ENCODE results near the gene OR7D2.
"Not testable (repeated sequence)": the region's sequence is repeated elsewhere in the genome, so short reads cannot be mapped to it uniquely, and the experiment has no call there.

Gene OR7D2

DNA sequence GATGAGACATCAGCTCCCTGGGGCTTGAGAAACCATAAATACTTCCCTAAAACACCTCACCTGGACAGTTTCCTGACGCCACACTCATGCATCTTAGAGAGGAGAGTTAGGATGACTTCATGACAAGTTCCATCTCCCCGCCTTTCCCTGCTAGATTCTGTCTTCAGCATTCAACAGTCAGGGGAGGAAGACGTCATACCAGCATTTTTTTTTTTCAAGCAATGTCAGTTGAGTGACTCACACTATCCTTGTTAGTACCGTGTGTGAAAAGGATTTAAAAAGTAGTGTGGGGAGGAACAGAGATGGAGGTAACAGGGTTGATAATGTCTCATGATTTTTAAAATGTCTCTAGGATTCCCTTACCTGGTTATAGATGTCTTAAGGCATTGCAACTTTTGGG, at the start of gene OR7D2:
Gene OR7D2 (plus strand): TSS at position 79 of the 400 bp plus-strand sequence. CDS start 6,803 bp downstream, outside the sequence.
- no peak for DNase-seq

DNA sequence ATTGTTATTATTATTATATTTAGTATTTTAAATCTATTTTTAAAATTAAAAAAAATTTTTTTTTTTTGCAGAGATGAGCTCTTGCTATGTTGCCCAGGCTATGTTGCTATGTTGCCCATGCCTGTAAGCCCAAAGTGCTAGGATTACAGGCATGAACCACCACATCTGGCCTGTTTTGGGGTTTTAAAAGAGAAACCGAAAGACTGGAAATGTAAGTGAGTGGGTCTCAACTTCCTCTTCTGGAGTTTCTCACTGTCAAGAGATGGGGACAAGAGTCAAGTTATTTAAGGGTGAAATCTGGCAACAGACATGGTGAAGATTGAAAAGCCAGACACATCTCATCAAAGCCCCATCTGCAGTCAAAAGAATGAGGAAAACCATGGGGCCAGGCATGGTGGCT, 47.8 kb upstream of the OR7D2 start:
- no peak for DNase-seq

DNA sequence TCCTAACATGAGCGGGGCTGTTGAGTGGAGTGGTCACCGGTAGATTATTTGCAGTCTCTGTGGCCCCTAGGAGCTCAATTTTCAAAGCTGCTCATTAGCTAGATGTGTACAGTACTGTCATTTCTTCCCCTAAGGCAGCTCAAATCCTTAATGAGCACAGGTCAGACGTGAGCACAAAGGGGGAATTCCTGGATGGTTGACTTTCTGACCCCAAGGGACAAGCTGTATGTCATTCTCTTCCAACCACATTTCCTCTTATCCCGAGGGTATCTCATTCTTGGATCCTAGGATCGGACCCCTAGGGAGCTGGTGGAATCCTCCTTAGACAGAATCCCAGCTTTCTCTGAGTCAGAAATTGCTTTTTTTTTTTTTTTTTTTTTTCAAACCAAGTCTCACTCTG, 46.4 kb upstream of the OR7D2 start:
- no peak for DNase-seq

DNA sequence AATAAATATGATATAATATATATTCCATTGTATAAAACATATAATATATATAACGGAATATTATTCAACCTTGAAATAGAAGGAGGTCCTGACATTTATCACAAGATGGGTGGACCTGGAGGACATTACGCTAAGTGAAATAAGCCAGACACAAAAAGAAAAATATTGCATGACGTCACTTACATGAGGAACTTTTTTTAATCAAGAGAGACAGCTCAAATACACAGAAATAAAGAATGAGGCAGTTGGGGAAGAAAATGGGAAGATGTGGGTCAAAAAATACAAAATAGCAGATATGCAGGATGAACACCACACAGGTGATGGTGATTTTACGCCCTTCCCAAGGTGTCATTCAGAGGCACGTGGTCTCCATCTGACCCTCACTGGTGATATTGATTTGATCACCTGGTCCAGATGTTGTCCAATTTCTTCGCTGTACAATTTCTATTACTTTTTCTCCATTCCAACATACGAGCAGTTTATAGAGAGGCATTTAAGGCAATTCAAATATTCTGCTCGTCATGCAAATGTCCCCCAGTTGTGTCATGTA, 39.1 kb upstream of the OR7D2 start:
- DNase-seq, result no peak

DNA sequence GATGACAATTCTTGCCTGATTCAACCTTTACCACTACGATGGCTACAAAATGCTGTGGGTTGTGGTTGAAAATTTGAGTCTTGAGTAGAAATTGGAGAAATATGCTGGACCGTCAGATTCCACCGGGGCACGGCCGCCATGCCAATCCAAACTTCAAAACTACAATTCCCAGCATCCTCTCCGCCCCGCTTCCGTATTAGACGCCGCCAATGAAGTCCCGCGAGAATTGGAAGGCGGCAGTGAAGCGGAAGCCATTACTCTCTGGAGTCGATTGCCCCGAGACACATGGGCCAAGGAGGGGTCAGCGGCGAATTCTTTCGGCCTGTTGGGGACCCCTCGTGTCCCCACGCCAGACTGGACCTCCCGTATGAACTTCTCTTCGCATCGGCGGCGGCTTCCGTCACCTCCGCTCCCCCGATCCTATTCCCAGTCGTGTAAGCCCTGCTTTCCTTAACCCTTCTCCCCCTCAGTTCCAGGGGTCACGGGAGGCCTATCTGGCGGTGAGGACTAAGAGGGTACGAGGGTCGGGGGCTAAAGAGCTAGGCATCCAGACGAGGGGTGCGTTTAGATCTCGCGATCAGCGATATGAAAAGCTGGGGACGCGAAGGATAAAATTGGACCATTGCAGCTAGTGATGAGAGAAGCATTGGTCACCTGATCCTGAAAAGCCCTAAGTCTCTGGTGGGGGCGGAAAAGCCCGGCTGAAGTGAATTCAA, 38.5 kb upstream of the OR7D2 start, which contains the start of gene ZNF317:
Gene ZNF317 (plus strand): TSS at position 239 of the 716 bp plus-strand sequence. CDS start 15,620 bp downstream, outside the sequence.
- DNase-seq, result peak; percentile 45

DNA sequence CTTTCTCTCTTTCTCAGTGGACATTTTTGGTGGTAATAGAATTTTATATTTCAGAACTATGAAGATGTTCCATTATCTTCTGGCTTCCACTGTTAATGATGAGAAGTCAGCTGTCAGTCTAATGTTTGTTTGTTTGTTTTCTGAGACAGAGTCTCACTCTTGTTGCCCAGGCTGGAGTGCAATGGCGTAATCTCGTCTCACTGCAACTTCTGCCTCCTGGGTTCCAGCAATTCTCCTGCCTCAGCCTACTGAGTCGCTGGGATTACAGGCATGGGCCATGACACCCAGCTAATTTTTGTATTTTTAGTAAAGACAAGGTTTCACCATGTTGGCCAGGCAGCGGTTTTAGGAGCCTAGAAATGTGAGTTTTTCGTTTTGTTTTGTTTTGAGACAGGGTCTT, 33.9 kb upstream of the OR7D2 start:
- DNase-seq, result no peak

DNA sequence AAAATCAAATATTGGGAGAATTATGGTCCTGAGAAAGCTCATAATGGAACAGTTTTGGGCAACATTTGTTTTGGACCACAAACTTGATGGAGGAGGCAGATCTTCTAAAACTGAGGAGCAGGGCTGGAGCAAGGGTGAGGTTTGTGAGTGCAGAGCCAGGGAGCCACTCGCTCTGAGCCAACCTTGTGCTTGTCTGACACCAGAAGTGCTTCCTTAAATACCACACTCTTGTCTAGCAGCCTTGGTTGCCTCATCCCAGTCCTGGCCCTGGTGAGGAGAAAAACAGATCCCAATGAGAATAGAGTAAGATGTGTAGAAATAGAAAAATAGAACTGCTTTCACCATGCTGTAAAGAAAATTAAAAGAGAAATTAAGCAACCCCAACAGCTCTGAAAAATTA, 31.9 kb upstream of the OR7D2 start:
- no peak for DNase-seq

DNA sequence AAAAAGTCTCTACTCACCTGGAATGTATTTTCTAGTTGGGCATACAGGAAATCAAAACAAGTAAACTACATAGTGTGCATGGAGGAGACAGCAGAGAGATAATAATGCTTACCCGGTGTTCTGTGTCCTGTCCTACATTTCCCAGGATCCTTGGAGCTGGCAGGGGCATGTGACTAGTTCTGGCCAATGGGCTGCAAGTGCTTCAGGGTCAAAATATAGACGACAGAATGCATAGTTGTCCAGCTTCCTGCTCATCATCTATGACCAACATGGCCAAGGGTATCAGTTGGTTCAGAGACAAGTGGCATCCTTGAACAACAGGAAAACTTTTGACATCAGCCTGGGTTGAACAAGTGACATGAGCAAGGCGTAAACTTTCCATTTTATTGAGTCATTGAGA, 30.1 kb upstream of the OR7D2 start:
- DNase-seq, result no peak

DNA sequence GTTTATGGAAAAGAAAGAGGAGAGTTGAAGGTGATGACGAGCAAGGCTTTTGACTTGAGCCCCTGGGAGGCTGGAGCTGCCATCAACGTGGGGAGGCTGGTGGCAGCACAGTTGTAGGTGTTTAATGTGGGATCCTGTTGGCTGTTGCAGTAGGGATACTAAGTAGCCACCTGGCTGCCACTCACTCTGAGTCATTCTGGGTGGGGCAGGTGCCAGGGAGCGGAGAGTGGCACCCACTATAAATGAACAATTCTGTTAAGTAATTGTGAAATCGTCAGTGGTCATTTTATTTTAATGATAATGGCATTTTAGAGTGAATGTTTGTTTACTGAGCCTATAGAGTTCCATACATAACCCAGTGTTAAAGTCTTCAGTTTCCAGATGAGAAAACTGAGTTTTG, 28.8 kb upstream of the OR7D2 start:
- DNase-seq, result no peak

DNA sequence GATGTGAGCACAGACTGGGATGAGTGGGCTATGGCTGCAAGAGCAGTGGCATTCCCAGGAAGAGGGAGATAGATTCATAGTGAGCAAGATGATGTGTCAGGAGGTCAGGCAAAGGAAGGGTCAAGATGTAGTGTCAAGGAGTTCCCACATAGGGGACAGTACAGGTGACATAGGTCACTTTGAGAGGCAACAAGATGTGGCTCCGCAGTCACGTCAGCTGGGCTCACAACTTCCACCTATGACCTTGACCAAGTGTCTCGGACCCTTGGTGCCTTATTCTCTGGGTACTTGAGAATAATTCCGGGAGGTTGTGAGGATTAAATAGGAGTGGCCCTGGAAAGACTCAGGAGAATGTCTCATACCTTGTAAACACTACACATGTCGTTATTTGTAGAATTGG, 28.1 kb upstream of the OR7D2 start:
- no peak for DNase-seq

DNA sequence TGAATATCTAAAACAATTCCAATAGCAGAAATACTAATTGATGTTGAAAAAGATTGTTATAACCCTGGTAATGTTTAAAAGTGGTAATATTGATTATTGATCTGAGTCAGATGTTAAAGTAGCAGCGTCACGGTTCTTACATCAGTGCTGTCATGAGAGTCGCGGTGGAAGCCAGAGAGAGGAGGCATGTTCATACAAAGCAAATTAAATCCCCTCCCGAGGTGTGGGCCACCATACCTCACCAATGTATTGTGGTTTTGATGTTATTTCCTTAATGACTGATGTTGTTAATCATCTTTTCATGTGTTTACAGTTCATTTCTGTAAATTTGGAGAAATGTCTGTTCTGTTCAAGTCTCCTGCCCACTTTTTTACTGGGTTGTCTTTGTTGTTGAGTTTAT, 27.4 kb upstream of the OR7D2 start:
- no peak for DNase-seq

DNA sequence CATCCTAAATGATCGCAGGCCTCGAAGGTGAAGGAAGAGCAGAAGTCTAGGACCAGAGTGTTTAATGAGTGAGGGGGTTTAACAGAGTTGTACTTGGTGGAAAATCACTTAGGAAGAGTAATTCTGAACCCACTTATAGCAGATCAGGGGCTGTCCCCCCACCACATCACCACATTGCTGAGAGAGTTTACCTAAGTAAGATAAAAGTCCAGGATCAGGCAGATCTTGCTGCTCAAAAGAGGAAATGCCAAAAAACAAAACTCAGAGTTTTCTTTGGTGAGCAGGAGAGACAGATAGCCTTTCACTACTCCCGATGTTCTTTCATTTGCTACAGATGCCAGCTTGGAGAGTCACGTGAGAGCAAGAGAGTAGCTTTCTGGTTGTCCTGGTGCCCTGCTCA, 23.2 kb upstream of the OR7D2 start:
- no peak for DNase-seq

DNA sequence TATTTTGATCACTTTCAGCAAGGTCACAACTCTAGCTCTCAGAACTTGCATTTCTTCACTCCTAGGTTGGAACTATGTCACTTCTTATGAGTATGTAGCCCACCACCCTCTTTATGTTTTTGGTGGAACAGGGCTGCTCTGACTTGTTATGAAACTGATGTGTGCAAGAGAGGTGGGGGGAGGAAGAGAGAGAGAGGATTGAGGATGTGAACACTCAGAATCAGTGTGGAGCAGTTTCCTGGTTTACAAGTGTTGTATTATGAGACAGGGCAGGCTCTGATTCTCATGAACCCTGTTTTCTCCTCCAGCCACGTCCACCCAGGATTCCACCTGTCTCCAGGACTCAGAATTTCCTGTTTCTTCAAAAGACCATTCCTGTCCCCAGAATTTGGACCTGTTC, 22.5 kb upstream of the OR7D2 start:
- no peak for DNase-seq

DNA sequence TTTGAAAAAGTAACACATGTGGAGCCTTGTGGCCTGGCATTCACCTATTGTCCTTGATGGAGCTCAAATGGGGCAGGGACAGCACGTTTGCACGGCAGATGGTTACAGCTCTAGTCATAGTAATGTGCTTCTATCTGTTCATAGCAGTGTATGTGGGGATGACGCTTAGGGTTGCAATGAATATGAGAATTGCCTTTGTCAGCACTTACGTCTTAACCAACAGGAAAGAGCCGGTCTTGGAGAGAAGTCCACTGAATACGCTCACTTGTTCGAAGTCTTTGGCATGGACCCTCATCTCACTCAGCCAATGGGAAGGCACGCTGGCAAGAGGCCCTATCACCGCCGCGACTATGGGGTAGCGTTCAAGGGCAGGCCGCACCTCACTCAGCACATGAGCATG, 18.9 kb upstream of the OR7D2 start:
- no peak for DNase-seq

DNA sequence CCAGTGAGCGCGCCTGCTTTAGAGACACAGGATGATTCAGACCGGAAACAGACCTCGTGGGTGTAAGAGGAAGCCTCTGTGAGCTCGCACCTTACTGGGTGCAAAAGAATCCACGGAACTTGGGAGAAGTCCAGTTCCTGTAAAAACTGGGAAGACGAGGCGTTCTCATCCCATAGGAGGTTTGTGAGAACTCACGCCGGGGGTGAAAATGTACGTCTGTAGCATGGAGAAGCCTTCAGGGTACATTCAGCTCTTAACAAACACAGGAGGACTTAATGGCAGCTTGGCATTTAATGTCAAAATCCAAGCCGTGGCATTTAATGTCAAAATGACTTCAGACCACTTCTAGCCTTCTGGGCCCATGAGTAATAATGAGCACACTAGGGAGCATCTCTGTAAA, 17.4 kb upstream of the OR7D2 start:
- DNase-seq, result no peak

DNA sequence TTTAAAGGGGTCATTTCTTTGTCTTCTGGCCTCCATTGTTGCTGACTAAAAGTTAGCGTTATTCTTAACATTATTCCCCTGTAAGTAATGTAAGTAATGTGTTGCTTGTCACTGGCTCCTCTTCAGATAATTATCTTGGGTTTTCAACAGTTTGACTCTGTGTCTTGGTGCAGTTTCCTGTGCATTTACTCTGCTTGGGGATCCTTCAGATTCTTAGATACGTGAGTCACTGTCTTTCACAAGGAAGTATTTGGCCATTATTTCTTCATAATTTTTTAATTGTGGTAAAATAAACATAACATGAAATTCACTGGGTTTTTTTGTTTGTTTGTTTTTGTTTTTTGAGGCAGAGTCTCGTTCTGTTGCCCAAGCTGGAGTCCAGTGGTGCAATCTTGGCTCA, 13.5 kb upstream of the OR7D2 start:
- DNase-seq, result no peak

DNA sequence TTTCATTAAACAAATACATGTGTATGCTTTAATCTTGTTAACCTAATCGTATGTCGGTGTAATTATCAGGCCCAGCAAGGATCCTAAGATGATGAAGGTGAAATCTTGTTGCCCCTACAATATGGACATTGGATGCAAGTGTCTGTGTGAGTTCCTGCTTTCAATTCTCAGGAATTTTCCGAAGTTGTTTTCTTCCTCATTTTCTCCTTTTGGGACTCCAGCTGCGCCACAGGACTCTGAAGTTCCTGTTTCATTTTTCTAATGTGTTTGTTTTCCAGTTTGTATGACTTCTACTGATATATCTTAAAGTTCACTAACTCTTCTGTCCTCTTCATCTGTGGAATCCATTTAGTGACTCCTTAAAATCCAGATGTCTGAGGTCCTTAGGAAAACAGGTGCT, 11.9 kb upstream of the OR7D2 start:
- DNase-seq, result no peak

DNA sequence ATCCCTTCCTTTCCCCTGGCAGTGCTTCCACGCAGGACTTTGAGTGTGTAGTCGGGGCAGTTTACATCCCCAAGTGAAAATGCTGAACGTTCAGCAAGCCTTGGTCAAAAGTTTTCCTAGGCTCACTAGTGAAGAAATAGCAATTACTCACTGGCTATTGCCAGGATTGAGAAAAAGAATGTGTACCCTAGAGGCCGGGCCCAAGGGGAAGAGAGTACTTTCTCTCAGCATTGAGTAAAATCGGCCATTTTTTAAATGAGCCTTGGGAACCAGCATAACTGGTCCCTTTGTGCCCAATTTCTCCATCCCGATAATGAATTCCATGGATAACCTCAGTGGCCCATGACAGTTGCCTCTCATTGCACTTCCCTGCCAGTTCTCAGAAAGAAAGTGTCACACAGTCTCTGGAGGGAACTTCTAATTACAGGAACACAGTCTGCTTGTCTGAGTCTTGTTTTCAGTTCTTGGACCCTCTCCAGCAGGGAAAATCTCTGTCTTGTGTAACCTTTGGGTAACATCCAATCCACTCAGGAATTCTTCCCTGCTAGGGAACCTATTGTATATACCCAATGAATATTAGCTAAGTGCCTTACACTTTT, 7.3 kb upstream of the OR7D2 start:
- DNase-seq, result no peak

DNA sequence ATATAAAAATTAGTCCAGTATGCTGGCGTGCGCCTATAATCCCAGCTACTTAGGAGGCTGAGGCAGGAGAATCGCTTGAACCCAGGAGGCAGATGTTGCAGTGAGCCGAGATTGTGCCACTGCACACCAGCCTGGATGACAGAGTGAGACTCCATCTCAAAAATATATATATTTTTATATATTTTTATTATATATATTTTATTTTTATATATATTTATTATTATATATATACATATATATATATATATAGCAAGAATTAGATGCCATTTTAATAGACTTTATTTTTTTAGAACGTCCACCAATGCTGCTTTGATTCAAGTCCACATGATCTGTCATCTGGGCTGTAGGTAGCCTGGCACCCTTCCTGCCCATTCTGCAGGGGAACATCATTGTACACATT, 3.5 kb upstream of the OR7D2 start:
- no peak for DNase-seq

DNA sequence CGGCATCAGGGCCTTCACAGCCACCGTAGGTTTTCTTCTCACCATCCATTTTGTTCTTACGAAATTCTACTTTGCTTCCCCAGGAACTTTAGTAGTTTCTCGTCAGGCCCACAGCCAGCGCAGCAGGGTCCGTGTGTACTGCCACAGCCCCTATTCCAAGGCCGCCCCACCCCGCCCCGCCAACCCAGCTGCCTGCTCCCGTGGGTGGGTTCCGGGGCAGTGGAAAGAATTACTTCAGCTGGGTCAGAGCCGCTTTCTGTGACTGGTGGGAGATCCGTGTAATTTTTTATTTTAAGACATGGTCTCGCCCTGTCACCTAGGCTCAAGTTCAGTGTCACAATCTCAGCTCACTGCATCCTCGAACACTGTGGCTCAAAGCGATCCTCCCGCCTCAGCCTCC, 4.2 kb downstream of the OR7D2 start:
- DNase-seq, result no peak

DNA sequence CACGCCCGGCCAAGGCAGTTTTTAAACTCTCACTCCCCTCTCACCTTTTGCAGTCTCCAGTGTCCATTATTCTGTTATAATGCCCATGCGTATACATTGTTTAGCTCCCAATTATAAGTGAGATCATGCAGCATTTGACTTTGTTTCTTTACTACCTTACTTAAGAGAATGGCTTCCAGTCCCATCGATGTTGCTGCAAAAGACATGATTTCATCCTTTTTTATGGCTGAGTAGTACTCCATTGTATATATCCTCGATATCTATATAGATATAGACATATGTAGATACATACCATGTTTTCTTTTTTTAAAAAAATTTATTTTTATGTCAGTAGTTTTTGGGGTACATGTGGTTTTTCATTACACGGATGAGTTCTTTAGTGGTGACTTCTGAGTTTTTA, 8.4 kb downstream of the OR7D2 start:
- DNase-seq, result no peak

DNA sequence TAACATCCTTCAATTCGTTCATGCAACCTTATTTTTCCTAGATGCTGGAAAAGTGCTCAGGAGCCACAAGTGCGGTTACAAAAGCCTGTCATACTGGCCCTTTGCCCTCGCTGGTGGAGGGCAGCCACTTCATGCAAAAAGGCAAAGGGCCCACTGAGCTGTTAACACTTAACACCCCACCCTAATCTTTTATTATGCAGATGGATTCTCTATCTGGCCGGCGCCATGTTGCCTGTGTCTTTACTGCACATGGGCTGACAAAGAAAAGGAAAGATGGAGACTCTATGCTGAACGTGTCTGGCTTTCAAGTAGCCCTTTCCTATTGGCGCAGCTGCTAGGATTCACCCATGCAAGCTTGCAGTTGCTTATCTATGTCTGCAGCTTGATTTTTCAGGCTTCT, 10.8 kb downstream of the OR7D2 start:
- DNase-seq, result no peak

DNA sequence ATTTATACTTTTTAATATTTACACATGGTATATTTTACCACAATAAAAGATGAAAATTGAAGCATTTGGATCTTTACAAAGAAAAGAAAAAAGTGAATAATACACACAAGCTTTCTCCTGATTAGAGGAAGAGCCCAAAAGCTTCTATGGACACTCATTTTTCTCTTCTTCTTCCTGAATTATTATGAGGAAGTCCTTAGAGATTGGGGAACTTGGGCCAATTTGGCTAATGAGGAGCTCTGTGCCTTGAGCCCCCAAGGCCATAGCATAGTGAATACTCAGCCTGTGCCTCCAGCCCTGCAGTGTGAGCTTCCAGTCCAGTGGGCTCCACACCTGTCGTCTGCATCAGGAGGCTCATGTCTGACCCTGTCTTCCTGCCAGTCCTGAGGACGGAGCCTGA, 19.3 kb downstream of the OR7D2 start:
- not testable (repeated sequence) for DNase-seq

DNA sequence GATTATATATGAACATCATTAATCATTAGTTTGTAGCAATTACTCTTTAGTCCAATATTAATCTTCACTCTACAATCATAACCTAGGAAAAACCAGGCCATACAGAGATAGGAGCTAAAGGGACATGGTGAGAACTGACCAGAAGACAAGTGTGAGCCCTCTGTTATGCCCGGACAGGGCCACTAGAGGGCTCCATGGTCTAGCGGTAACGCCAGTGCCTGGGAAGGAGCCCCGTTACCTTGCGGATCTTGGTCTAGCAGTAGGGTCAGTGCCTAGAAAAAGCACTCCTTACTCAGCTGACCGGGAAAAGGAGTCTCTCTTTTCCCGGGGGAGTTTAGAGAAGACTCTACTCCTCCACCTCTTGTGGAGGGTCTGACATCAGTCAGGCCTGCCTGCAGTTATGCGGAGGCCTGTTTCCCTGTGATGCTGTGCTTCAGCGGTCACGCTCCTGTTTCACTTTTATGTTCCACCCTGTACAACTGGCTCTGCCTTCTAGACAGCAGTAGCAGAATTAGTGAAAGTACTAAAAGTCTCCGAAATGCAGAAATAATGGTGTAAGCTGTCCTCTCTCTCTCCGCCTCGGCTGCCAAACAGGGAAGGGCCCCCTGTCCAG, 26.8 kb downstream of the OR7D2 start:
- no peak for DNase-seq

Measured in cortex of kidney (tissue), 1 donor.